K562 (cell line): Measurements from ENCODE around the gene KLHL6. TPM values are rescaled to one million over a fixed set of nuclear protein-coding genes. Genes with fewer than 3 reads are reported as not detected.

Experiments used
- E2F3 ChIP-seq: fragments of 250-450 bp; sonication (Bioruptor Pico); IDR thresholded peaks from 2 replicates; pipeline ENCODE4 v1.4.0; 2020; ENCODE audit warnings: mild to moderate bottlenecking
- FOXK2 ChIP-seq, 2 experiments: fragments of 450-650 bp; IDR thresholded peaks in 1 of 2; conservative IDR thresholded peaks in 1 of 2; 2 replicates each; pipeline ENCODE4 v1.6.1; 2016; ENCODE audit warnings: low read depth in 2 of 2, mild to moderate bottlenecking in 1 of 2
- LCOR ChIP-seq: sonication (generic); formaldehyde crosslinking; IDR thresholded peaks from 2 replicates; pipeline ENCODE4 v1.8.0; 2022; ENCODE audit warnings: mild to moderate bottlenecking, missing genetic modification reagents
- RAD21 ChIP-seq, 2 experiments: fragments of 250-450 bp in 1 of 2; fragments of 450-650 bp in 1 of 2; sonication (Bioruptor Pico) in 1 of 2; formaldehyde crosslinking in 1 of 2; IDR thresholded peaks in 1 of 2; conservative IDR thresholded peaks in 1 of 2; 2 replicates each; pipeline versions ENCODE4 v1.4.0 to v1.8.0; 2020 to 2022; ENCODE audit warnings: mild to moderate bottlenecking in 2 of 2, moderate library complexity in 1 of 2
- TEAD2 ChIP-seq: fragments of 450-650 bp; IDR thresholded peaks from 2 replicates; pipeline ENCODE4 v1.6.1; 2016; ENCODE audit warnings: missing genetic modification characterization, control low read depth, missing compliant biosample characterization
- ZNF140 ChIP-seq: fragments of 250-450 bp; sonication (Bioruptor Pico); IDR thresholded peaks from 2 replicates; pipeline ENCODE4 v1.8.0; 2021; ENCODE audit warnings: moderate library complexity, mild to moderate bottlenecking, inconsistent platforms
- ZNF507 ChIP-seq: conservative IDR thresholded peaks from 2 replicates; pipeline ENCODE4 v1.6.1; 2017; ENCODE audit warnings: missing genetic modification characterization, missing compliant biosample characterization
- ZNF696 ChIP-seq: fragments of 250-450 bp; sonication (Bioruptor Pico); conservative IDR thresholded peaks from 2 replicates; pipeline ENCODE4 v1.4.0; 2020; ENCODE audit warnings: mild to moderate bottlenecking, moderate library complexity
- polyA plus RNA-seq, 8 experiments: library from polyadenylated mRNA; depleted of rRNA in 4 of 8; stranded (reverse) in 5 of 8; unstranded in 3 of 8; fragments of >200 nt; fragmentation: Nextera tagmentation in 2 of 8; fragmentation: Illumina TruSeq in 1 of 8; extraction: Ambion mirVana in 2 of 8; extraction: Trizol in 1 of 8; gene quantifications; 2 replicates each; pipeline versions ENCODE4 v1.2.1 to v1.2.3, GENCODE V29; 2011 to 2014; ENCODE audit warnings: inconsistent platforms in 1 of 8, missing spikeins in 1 of 8
- total RNA-seq, 7 experiments: library from RNA; depleted of rRNA in 6 of 7; stranded (reverse); fragments of >200 nt in 6 of 7; fragmentation: Illumina TruSeq in 2 of 7; extraction: Trizol in 2 of 7; gene quantifications; 2 replicates each; pipeline versions ENCODE4 v1.2.1 to v1.2.3, GENCODE V29; 2011 to 2021; ENCODE audit warnings: low replicate concordance in 1 of 7
- TF ChIP-seq, protein P1 (sequence below): sonication (generic); formaldehyde crosslinking; IDR thresholded peaks from 2 replicates; pipeline ENCODE4 v1.8.0; 2022; ENCODE audit warnings: mild to moderate bottlenecking, missing genetic modification reagents

The KLHL6 gene
- total and polyA plus RNA-seq, 9 of the 15 experiments (the other 6 are each of a cell fraction or from before 2014, with no cell fraction given) = 0.18 to 2.1 (median 1.4) TPM

DNA sequence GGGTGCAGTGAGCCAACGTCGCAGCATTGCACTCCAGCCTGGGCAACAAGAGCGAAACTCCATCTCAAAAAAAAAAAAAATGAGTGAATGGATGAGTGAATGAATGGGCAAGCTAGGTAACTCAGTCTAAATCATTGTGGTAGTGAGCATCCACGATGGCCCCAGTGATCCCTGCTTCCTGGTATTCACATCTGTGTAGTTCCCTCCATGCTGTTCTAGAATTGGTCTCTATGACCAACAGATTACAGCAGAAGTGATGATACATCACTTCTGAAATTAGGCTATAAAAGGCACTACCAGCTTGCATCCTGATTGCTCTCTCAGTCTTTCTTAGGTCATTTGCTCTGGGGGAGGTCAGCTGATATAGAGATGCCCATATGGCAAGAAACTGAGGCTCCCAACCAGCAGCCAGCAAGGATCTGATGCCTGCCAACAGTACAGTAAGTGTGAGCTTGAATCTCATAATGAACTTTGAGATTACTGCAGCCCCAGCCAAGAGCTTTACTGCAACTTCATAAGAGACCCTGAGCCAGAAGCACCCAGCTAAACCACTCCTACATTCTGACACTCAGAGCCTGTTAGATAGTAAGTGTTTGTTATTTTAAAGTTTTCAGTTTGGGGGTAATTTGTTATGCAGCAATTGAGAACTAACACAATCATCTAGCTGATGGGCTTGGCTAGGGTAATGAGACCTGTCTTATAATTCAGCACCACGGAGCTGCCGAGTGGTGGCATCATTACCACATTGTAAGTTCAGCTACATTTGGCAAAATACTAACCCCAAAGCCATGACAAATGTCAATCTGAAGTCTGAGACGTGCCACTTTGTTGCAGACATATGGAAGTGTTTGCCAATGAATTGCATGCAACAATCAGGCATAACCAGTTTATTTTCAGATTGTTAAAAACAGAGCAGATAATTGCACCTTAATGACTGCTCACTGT is 53.0 kb downstream of the KLHL6 start (continued):
- TF ChIP-seq FOXK2 (conservative IDR thresholded peaks at IDR 0.05 in 1 of 2, IDR thresholded peaks at IDR 0.05 in 1 of 2; ENCODE audit: low read depth in 2 of 2) (no peak), TEAD2 (tag) (no peak), E2F3 (no peak), ZNF140 (CRISPR knock-in tag) (no peak), RAD21 (CRISPR knock-in tag; conservative IDR thresholded peaks at IDR 0.05 in 1 of 2, IDR thresholded peaks at IDR 0.05 in 1 of 2) (peak; percentile 21 to 39; a peak in 3 of 4 replicates), ZNF507 (no peak), ZNF696 (no peak), LCOR (no peak)
- TF ChIP-seq, protein P1, sequence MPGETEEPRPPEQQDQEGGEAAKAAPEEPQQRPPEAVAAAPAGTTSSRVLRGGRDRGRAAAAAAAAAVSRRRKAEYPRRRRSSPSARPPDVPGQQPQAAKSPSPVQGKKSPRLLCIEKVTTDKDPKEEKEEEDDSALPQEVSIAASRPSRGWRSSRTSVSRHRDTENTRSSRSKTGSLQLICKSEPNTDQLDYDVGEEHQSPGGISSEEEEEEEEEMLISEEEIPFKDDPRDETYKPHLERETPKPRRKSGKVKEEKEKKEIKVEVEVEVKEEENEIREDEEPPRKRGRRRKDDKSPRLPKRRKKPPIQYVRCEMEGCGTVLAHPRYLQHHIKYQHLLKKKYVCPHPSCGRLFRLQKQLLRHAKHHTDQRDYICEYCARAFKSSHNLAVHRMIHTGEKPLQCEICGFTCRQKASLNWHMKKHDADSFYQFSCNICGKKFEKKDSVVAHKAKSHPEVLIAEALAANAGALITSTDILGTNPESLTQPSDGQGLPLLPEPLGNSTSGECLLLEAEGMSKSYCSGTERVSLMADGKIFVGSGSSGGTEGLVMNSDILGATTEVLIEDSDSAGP (CRISPR knock-in tag) = no peak
- TF ChIP-seq, all 486 proteins: peak for 4
